RKO (cell line): Measurements from ENCODE around the gene YES1.
A peak's percentile ranks its signal among the peaks of the same experiment; 100 is the strongest.

Experiments used
- DNase-seq: peaks from one replicate; pipeline ENCODE4 v3.0.0-alpha.2; 2016; ENCODE audit warnings: low spot score

The YES1 gene

DNA sequence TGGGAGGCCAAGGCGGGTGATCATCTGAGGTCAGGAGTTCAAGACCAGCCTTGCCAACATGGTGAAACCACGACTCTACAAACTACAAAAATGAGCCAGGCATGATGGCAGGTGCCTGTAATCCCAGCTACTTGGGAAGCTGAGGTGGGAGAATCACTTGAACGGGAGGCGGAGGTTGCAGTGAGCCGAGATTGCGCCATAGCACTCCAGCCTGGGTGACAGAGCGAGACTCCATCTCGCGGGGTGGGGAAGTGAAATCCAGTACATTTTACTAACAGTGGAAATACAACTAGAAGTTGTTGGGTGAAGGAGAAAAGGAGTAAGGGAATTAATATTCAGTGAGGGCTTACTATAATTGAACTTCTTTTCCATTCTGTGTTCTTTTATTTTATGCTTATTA lies 86.4 kb downstream of the YES1 start:
- DNase-seq: no peak

GRCh38 chr18:723541-724080 lies 88.4 kb downstream of the YES1 start:
- DNase-seq: no peak

GRCh38 chr18:717003-717402 lies 95.0 kb downstream of the YES1 start:
- DNase-seq: no peak

- peak; percentile 55 for DNase-seq
Observed at GRCh38 chr18:715626-716025, 96.4 kb downstream of the YES1 start.

DNA sequence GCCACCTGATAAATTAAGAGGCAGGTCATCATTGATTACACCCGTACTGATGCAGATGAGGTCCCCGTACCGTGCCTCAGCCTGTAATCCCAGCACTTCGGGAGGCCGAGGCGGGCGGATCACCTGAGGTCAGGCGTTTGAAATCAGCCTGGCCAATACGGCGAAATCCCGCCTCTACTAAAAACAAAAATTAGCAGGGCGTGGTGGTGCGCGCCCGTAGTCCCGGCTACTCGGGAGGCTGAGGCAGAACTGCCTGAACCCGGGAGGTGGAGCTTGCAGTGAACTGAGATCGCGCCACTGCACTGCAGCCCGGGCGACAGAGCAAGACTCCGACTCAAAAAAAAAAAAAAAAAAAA lies 98.9 kb downstream of the YES1 start:
- no peak for DNase-seq

- DNase-seq: peak; percentile 89
Observed at GRCh38 chr18:712401-713134, 99.5 kb downstream of the YES1 start, which contains the start of gene ENOSF1. ENOSF1 (minus strand) TSS chr18:712630; CDS start chr18:712587, 43 bp downstream.

GRCh38 chr18:711657-712400 lies 100.2 kb downstream of the YES1 start:
- peak; percentile 92 for DNase-seq

DNA sequence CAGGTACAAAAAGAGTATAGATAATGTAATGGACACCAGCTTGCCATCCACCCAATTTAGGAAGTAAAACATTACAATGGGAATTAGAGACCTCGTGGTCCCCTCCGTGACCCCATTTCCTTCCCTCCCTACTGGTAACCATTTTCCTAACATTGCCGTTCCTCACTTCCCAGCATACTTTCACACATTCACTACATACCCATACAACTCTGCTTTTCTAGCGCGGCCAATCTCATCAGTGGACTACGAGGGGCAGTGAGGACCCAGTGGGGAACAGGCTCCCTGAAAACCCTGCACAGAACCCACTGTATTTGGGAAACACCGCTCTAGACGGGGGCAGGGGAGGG lies 100.8 kb downstream of the YES1 start:
- peak; percentile 45 for DNase-seq

GRCh38 chr18:710418-711300 lies 101.4 kb downstream of the YES1 start:
- peak; percentile 9 for DNase-seq

GRCh38 chr18:709771-710170 lies 102.3 kb downstream of the YES1 start:
- DNase-seq: no peak

- no peak for DNase-seq
Observed at GRCh38 chr18:708096-708495, 103.9 kb downstream of the YES1 start.

DNA sequence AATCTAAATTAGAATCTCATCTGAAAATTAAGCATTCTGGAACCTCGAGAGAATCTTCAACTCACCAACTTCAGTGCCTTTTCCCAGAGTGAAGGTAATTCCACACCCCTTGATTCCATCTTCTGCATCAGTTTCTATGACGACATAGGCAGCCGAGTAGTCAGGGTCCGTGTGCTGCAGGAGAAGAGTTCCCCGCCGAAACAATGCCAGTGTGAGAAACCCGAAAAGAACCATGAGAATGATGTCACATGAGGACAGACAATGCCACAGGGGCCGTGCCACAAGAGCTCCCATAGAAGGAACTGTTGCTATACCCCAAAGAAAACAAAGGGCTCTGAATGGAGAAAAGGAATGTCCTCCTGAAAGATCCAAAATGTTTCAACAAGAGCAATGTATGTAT lies 105.6 kb downstream of the YES1 start:
- no peak for DNase-seq

- DNase-seq: no peak
Observed at GRCh38 chr18:703213-703967, 108.7 kb downstream of the YES1 start.

- DNase-seq: no peak
Observed at GRCh38 chr18:697800-698199, 114.2 kb downstream of the YES1 start.

DNA sequence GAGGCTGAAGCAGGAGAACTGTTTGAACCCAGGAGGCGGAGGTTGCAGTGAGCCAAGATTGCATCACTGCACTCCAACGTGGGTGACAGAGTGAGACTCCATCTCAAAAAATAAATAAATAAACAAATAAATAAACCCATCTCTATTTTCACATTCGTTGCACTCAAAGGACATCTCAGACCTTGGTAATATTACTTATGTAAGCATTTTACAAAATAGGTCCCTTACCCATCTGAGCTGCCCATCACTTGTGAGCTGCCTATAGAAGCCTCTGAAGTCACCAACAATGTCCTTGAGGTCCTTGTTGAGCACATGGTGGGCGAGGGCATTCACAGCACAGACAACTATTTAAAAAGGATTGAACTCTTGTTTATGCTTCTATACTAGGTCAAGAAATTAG lies 115.0 kb downstream of the YES1 start:
- DNase-seq: no peak

GRCh38 chr18:693466-694187 lies 118.4 kb downstream of the YES1 start:
- DNase-seq: no peak

- no peak for DNase-seq
Observed at GRCh38 chr18:692824-693223, 119.2 kb downstream of the YES1 start.

DNA sequence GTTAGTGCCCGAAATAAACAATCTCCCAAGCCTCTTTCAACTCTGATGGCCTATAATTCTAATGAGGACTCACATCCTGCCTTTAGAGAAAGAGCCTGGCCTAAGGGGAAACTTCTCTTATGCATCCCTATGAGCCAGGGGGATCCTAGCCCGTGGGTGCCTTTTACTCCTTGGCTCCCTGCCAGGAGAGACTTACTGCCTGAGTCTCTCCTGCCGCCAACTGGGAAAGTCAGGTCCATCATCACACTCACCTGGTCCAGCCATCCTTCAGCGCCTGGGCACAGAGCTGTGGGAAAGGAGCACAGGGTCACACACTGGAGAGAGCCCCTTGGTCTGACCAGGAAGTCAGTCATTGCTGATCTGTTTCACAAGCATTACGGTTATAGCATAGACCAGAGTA lies 123.7 kb downstream of the YES1 start:
- no peak for DNase-seq

DNA sequence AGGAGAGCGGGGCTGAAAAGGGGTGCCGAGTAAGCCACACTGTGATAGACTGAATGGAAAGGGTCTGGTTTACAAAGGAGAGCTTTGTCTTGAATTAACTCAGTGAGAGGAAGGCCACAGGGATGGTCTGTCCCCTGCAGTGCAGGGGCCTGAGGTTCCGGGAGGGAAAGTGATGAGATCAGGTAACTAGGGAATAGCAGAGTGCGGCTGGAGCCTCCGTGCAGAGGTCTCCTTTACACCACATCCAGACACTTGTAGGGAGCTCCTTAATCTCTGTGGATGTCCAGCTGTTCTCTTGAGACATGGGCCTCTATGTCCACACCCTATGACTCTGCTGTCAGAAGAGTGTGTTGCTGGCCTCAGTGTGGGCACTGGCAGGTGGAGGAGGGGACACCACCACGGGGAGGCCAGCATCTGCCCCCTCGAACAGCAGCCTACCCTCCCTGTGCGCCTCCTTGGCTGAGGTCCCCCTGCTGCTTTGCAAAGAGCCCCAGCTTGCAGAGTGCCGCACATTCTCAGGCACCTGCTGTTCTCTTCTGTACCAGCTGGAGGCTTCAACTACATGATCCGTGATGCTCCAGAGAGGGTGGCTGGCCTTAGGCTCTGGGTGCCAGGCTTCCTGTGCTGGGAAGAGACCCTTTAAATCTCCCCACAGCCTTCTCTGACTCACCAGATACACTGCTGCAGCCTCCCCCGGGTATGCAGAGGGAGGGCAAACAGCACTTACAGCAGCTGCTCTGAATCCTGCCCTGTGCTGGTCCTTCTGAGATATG lies 125.5 kb downstream of the YES1 start:
- no peak for DNase-seq

GRCh38 chr18:685438-685837 lies 126.6 kb downstream of the YES1 start:
- no peak for DNase-seq
